GM19438 (cell line): ENCODE data around the gene DCDC2.
"Not testable (repeated sequence)": the region's sequence is repeated elsewhere in the genome, so short reads cannot be mapped to it uniquely, and the experiment has no call there.

Source experiments
- ATAC-seq: cut with Tn5 transposase; IDR thresholded peaks from one replicate; pipeline ENCODE4 v1.9.1; 2021; ENCODE audit warnings: low read depth; ENCODE audit not compliant: unreplicated experiment

The DCDC2 gene

GRCh38 chr6:24329022-24329421 is 28.8 kb downstream of the DCDC2 start:
- no peak for ATAC-seq

- no peak for ATAC-seq
These were observed 30.1 kb downstream of the DCDC2 start for GRCh38 chr6:24327756-24328155.

GRCh38 chr6:24325978-24326377 is 31.9 kb downstream of the DCDC2 start:
- no peak for ATAC-seq

GRCh38 chr6:24324617-24325016 is 33.2 kb downstream of the DCDC2 start:
- no peak for ATAC-seq

GRCh38 chr6:24323632-24324337 is 34.1 kb downstream of the DCDC2 start:
- ATAC-seq: no peak

- ATAC-seq: no peak
These were observed 34.9 kb downstream of the DCDC2 start for GRCh38 chr6:24322924-24323323.

- not testable (repeated sequence) for ATAC-seq
These were observed 35.4 kb downstream of the DCDC2 start for GRCh38 chr6:24322446-24322845.

- no peak for ATAC-seq
These were observed 36.2 kb downstream of the DCDC2 start for GRCh38 chr6:24321538-24322162.

- ATAC-seq: no peak
These were observed 44.4 kb downstream of the DCDC2 start for GRCh38 chr6:24313251-24314141.

- not testable (repeated sequence) for ATAC-seq
These were observed 46.1 kb downstream of the DCDC2 start for GRCh38 chr6:24311775-24312174.

GRCh38 chr6:24307881-24308280 is 50.0 kb downstream of the DCDC2 start:
- ATAC-seq: no peak

GRCh38 chr6:24306936-24307335 is 50.9 kb downstream of the DCDC2 start:
- no peak for ATAC-seq

GRCh38 chr6:24306038-24306437 is 51.8 kb downstream of the DCDC2 start:
- ATAC-seq: no peak

GRCh38 chr6:24296944-24297343 is 60.9 kb downstream of the DCDC2 start:
- ATAC-seq: no peak

- not testable (repeated sequence) for ATAC-seq
These were observed 64.0 kb downstream of the DCDC2 start for GRCh38 chr6:24293852-24294251.

- ATAC-seq: no peak
These were observed 70.6 kb downstream of the DCDC2 start for GRCh38 chr6:24287239-24287638.

- ATAC-seq: no peak
These were observed 73.9 kb downstream of the DCDC2 start for GRCh38 chr6:24284006-24284405.

GRCh38 chr6:24283043-24283985 is 74.5 kb downstream of the DCDC2 start:
- ATAC-seq: peak; percentile 84

GRCh38 chr6:24274441-24275083 is 83.3 kb downstream of the DCDC2 start:
- ATAC-seq: no peak
